PC-9 (cell line): Measurements from ENCODE around the gene PROM1.

Source experiments
- EZH2 ChIP-seq: fragments of 200-600 bp; sonication (generic); IDR thresholded peaks from 2 replicates; pipeline ENCODE4 v1.8.0; 2017; ENCODE audit warnings: antibody characterized with exemption, low read depth
- TF ChIP-seq, protein P1 (sequence below): fragments of 200-600 bp; sonication (generic); conservative IDR thresholded peaks from 2 replicates; pipeline ENCODE4 v1.6.1; 2017; ENCODE audit warnings: mixed run types, antibody characterized with exemption, mild to moderate bottlenecking, moderate library complexity

DNA sequence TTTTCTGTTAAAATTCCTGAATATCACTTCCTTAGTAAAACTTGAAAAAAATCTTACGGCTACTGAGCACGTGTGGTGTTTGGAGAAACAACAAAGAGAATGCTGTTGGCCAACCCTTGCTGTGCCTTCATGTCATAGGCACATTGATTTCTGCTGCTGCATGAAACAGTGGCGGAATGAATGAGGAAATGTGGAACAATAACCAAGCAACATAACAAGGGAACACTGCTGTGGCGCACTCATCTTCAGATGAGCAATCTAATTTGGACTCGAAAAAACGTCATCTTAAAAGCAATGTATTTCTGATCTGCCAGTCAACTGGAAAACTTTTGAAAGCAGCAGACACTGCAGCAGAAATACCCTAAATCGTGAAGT lies 51.4 kb downstream of the PROM1 start:
- TF ChIP-seq, protein P1, sequence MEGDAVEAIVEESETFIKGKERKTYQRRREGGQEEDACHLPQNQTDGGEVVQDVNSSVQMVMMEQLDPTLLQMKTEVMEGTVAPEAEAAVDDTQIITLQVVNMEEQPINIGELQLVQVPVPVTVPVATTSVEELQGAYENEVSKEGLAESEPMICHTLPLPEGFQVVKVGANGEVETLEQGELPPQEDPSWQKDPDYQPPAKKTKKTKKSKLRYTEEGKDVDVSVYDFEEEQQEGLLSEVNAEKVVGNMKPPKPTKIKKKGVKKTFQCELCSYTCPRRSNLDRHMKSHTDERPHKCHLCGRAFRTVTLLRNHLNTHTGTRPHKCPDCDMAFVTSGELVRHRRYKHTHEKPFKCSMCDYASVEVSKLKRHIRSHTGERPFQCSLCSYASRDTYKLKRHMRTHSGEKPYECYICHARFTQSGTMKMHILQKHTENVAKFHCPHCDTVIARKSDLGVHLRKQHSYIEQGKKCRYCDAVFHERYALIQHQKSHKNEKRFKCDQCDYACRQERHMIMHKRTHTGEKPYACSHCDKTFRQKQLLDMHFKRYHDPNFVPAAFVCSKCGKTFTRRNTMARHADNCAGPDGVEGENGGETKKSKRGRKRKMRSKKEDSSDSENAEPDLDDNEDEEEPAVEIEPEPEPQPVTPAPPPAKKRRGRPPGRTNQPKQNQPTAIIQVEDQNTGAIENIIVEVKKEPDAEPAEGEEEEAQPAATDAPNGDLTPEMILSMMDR: no peak
- TF ChIP-seq EZH2: no peak
